Measurements from ENCODE around the gene CDK6.

DNA sequence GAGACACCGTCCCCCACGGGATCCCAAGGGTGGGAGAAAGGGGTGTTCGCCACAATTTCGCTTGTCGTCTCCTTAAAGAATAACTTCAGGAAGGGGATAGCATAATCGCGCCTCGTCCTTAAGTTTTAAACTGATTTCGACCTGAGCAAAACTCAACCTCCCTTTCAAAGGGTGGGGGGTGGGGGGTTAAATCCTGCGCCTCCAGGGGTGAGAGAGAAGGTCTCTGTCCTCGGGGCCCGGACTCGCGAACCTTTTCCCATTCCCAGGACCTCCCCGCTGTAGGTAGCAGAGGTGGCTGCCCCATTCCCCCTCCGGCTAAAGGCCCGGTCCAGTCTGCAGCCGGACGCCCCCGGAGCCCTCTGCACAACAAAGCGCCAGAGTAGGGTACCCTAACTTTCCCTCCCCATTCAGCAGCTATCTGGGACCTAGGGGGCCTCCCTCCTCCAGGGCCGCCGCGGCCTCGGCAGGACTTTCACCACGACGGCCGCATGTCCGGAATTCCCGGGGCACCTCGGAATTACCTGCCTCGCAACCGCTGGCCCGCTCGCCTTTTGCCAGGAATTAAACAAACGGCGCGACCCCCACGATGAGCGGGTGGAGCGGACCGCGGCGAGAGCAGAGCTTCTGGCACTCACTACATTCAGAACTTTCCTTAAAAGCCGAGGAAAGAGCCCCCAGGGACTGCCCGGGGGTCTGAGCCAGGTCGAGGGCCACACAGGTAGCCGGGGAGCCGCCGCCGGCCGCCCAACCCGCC, 1.7 kb downstream of the CDK6 start:
- no peak for TF ChIP-seq KDM5A (IDR thresholded peaks at IDR 0.05; ENCODE audit: low read length)
- no peak for TF ChIP-seq EZH2 (IDR thresholded peaks at IDR 0.05; ENCODE audit: low read depth, low read length, severe bottlenecking)
- no peak for TF ChIP-seq BRCA1 (IDR thresholded peaks at IDR 0.05; ENCODE audit: low read depth, low read length)

Measured in H1 (cell line).